H7 (cell line): ENCODE measurements around the gene TERC. TPM values are rescaled to one million over a fixed set of nuclear protein-coding genes. Genes with fewer than 3 reads are reported as not detected.

Source experiments
- DNase-seq: peaks from one replicate; pipeline ENCODE4 v3.0.0; 2012
- H3K27me3 ChIP-seq: 2 replicates; pipeline ENCODE4 v1.6.0; 2011; ENCODE audit warnings: mild to moderate bottlenecking, low read length; ENCODE audit not compliant: control insufficient read depth, insufficient read depth
- H3K36me3 ChIP-seq: replicated peaks from 2 replicates; pipeline ENCODE4 v1.5.1; 2011; ENCODE audit warnings: low read length; ENCODE audit not compliant: control insufficient read depth, insufficient read depth
- H3K4me3 ChIP-seq: 2 replicates; pipeline ENCODE4 v1.5.1; 2011; ENCODE audit warnings: low read depth, mild to moderate bottlenecking, control low read depth, low read length, moderate library complexity; ENCODE audit not compliant: insufficient read depth
- total RNA-seq: library from RNA; depleted of rRNA; stranded (reverse); fragments of >200 nt; shearing (Covaris generic); gene quantifications from 2 replicates; pipeline ENCODE4 v1.2.3, GENCODE V29; 2014; rRNA removed

TERC gene
- 217 and 361 TPM in 2 replicates for total RNA-seq

DNA sequence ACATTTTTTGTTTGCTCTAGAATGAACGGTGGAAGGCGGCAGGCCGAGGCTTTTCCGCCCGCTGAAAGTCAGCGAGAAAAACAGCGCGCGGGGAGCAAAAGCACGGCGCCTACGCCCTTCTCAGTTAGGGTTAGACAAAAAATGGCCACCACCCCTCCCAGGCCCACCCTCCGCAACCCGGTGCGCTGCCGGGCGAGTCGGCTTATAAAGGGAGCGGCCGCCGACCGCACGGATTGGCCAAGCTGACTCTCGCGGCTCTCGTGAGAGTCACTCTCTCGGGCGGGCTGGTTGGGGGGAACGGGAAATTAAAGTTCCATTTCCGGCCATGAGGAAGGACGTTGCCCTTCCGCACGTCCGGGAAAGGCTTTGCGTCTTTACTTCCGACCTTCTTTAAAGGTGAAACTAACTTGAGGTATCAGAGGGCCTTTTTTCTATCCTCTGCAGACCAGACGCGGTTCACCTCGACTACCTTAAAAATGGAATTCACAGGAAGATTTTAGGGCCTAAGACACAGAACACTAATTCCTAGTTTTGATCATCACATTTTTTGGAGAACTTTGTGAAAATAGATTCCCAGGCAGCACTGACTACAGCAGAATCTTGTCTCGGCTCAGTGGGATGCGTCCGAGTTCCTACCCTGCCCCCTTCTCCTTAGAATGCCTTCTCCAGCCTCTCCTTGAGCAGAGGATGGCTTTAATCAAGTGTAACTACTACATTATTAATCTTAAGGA is at the start of gene TERC:
Gene TERC, minus strand, starts transcription at position 179 of the 731 bp plus-strand sequence.
- Histone ChIP-seq H3K36me3 (no peaks in the 10 kb centered on the region), H3K4me3 (peak within 1 kb of the TSS; percentile 77), H3K27me3 (no peaks in the 10 kb centered on the region)
- peak; percentile 81 for DNase-seq

DNA sequence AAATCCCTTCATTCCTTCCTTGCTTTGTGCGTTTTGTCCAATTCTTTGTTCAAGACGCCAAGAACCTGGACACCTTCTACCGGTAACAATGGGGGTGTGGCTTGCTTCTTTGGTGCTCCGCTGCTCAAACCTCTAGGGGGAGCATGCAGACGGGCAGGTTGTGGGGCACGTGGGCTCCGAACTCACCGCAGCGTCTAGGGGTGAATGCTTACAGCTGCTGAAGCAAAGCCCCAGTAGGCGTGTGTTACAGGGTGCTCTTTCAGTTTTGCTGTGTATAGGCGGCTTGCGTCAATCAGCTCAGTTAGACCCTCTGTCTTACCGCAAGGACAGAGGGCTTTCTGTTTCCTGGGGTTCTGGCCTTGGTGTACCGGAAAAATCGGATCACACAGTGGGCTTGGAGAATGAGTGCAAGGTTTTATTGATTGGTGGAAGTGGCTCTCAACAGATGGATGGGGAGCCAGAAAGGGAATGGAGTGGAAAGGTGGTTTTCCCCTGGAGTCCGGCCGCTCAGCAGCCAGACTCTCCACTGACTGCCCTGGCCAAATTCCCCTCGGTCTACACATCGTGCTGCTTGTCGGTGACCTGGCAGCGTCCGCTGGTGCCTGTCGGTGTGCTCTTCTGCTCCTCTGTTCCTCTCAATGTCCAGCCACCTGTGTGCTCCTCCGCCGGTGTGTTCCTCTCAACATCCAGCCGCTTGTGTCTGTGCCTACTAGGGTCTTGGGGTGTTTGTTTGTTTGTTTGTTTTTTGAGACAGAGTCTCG is 49.1 kb upstream of the TERC start:
- no peaks in the 10 kb centered on the region for H3K36me3 ChIP-seq
- peaks cover 2% of the 10 kb centered on the region for H3K27me3 ChIP-seq
- DNase-seq: no peak
- H3K4me3 ChIP-seq: no peak overlapping the region

DNA sequence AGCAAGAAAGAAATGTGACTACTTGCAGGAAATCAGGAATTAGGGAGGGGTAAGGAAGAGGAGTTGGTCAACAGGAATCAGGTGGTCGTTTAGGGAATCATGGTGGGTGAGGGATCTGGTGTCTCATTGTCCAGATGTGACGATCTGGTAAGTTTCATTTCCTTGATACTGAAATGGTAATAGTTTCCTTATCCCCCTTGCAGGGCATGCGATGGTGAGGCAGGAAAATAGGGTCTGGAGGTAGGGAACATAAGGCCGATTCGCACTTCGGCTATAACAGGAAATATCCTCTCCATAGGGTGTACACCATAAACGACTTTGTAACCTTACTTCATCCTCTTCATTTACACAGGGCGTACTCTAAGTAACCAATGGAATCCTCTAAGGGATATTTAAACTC is 48.4 kb upstream of the TERC start:
- H3K4me3 ChIP-seq: peak overlapping the region; percentile 68; the same call in 1 of the 2 replicates
- no peaks in the 10 kb centered on the region for H3K36me3 ChIP-seq

DNA sequence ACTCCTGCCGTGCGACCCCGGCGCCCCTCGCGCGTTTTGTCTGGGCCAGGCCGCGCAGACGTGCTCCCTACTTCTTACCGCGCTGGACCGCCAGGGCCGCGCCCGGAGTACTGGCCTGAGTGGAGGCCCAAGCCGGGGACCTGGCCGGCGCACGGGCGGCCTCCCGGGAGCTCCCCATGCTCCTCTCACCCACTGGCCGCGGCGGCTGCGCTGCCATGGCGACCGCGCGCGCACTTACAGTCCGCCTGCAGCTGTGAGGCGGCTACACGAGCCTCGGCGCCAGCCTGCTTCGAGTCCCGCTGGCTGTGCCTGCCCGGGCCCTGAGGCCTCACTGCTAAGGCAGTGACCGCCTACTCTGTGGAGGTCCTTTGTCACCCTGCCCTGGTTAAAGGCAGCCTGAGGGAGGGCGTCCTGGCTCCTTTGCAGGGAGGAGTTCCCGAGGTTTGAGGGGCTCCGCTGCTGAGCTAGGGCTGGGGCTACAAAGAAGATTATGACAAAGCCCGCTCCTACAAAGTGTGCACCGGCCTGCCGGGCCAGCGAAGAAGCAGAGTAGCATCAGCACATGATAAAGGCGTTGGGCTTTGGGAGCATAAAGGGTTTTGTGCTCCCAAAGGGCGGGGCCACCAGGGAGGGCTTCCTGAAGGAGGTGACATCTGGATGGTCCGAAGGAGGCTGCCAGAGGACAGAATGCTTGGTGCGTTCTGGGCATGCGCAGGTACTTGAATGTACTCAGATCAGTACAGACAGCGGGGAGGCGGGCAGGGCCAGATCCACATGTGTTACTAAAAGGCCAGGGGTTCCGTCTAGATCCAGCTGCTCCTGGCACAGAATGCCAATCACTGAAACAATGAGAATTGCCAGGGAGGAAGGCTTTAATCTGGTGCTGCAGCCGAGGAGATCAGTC is 47.7 kb upstream of the TERC start, which contains the start of the genes LRRC34 and LRRIQ4:
Gene LRRC34, minus strand, starts transcription at position 573 of the 904 bp plus-strand sequence. Its CDS starts 356 bp downstream, at position 217.
Gene LRRIQ4, plus strand, starts transcription at position 539 of the 904 bp plus-strand sequence. CDS start 9,052 bp downstream, outside the sequence.
- peak; percentile 80 for DNase-seq
- H3K4me3 ChIP-seq: peak within 1 kb of the TSS; percentile 68

More for the DNA sequence above, 48.4 kb upstream of the TERC start:
- DNase-seq: no peak
- peaks cover 2% of the 10 kb centered on the region for H3K27me3 ChIP-seq

DNA sequence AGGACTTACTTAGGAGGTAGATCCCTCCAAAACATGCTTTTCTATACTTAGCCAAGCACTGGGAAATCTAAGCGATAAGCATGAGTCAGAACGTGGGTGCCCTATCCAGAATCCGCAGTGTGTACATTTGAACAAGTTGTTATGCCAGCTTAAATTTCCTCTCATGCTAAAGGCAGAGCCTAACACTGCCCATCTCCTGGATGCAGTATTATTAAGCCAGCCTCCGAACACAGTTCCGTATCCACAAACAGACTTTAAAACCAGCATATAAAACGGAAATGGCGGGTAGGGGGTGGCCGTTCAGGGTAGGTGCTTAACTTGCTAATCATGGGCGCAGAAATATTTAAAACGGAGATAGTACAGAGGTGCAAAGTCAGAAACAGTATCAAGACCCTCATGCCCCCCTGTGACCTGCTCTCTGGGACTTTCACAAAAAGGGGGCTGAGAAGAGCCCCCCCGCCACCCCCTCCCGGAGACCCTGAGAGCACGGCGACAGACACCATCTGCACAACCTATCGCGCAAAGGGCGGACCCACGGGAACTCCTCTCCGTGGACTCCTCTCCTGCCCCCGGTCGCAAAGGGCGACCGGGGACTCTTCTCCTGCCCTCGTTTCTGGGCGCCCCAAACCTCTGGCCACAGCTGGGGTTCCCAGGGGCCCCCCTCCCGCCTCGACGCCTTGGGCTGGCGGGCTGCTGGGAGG is 46.9 kb upstream of the TERC start:
- peak overlapping the region; percentile 68 for H3K4me3 ChIP-seq

More for the DNA sequence above, 47.7 kb upstream of the TERC start, which contains the start of the genes LRRC34 and LRRIQ4:
- H3K27me3 ChIP-seq: peaks cover 2% of the 10 kb centered on the region
- no peaks in the 10 kb centered on the region for H3K36me3 ChIP-seq

DNA sequence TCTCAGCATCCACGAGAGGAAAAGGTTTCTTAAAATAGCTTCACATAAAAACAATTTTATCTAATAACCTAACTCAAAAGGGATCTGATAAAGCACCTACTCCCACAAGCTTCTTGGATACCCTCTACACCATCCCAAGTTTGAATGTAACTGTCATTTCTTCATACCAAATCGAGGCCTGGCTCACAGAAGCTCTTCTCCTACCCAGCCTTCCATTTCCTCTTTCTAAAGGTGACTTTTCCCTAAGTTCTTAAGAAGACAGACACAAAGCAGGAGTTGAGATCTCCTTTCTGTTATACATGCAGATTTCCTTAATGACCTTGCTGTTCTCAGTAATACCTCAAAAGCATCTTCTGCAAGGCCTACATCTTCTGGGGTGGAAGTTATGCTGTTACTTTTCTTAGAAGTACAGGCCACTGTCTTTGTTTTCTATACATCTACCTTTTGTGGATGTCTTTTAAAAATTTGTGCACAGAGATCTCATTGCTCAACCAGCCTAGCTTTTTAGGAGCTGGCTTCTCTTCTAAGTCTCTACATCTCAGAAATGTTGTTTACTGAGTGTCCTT is 44.5 kb upstream of the TERC start:
- H3K36me3 ChIP-seq: no peaks in the 10 kb centered on the region
- no peak overlapping the region for H3K4me3 ChIP-seq
- peaks cover 2% of the 10 kb centered on the region for H3K27me3 ChIP-seq
- no peak for DNase-seq

More for the DNA sequence above, 46.9 kb upstream of the TERC start:
- DNase-seq: no peak
- Histone ChIP-seq H3K27me3 (peaks cover 2% of the 10 kb centered on the region), H3K36me3 (no peaks in the 10 kb centered on the region)

DNA sequence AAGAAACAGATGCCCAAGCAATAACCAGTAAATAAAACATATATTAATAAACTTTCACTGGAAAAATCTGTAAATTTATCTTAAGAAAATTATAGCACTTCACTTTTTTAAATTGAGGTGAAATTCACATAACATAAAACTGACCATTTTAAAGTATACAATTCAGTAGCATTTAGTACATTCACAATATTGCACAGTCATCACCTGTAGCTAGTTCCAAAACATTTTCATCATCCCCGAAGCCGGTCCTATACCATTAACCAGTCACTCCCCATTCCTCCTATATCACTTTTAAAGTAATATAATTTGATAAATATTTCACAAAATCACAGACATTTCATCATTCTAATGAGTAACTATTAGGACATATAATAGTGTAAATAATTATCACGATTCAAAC is 39.8 kb upstream of the TERC start:
- Histone ChIP-seq H3K27me3 (no peaks in the 10 kb centered on the region), H3K36me3 (0 out of 2 replicates have a peak, but pooled peaks cover 1% of the 10 kb centered on the region), H3K4me3 (no peak overlapping the region)
- DNase-seq: no peak

DNA sequence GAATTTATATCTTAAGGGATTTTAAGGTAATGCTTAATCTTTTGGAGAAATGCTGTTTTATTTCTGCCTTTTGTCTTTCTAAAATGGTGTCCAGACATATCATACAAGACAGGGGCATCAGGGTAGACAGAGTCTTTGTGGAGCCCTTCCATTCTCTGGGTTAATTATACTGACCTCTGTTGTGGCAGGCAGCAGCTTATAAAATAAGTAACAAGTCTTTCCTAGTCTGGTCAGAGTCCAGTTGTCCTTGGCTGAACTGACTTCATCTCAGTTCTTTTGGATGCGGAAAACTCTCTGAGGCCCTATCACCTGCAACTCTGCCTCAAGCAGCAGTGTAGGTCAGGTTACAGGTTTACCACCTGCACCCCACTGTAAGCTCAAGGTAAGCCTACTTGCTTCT is 27.5 kb upstream of the TERC start:
- no peak for DNase-seq
- H3K4me3 ChIP-seq: no peak overlapping the region
- H3K36me3 ChIP-seq: no peaks in the 10 kb centered on the region; the same call in 1 of the 2 replicates
- no peaks in the 10 kb centered on the region for H3K27me3 ChIP-seq

DNA sequence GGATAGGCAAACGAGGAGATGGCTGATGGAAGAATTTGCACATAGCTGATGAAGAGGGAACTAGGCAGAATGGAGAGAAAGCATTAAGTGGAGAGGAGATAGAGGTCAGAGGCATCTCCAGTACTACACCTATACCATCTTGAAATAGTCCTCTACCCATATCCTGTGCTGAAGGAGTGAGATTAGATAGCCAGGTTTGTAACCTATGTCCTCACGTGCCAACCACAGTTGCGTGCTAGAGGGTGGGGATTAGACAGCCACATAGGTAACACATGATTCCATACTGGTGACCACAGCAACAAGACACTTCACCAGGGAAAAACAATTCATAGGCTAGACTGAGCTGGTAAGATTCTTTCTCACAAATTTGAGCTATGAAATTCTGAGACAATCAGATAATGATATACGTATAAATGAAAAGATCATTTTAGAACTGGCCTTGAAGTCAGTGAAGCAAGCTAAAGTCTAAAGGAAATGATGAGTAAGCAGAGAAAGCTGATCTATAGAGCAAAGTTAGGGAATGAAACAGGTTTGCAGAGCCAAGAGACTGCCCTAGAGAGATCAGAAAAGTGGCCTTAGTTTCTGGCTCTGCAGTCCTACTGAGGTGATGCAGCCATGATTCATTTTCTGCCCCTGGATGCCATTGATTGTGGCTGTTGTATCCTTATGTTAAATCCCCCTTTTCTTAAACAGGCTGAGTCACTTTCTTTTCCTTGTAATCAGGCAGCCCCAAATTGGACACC is 26.0 kb upstream of the TERC start:
- Histone ChIP-seq H3K4me3 (no peak overlapping the region), H3K36me3 (peaks cover 4% of the 10 kb centered on the region; the same call in 1 of the 2 replicates), H3K27me3 (no peaks in the 10 kb centered on the region)
- DNase-seq: no peak

DNA sequence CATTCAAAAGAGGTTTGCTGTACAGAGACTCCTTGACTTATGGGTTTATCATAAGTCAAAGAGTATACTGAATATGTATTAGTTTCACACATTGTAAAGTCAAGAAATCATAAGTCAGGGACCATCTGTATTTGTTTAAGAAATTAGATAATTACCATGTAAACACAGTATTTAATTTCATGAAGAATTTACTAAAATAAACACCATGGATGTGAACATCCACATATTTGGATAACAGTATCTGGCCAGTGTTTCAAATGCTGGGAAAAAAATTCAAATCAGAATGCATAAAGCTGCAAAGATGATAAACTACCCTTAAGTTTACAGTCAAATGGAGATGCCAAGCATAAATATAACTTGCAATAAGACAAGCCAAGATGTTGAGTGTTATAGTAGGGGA is 25.4 kb upstream of the TERC start:
- H3K4me3 ChIP-seq: no peak overlapping the region
- no peaks in the 10 kb centered on the region for H3K27me3 ChIP-seq
- DNase-seq: no peak
- peaks cover 7% of the 10 kb centered on the region for H3K36me3 ChIP-seq

DNA sequence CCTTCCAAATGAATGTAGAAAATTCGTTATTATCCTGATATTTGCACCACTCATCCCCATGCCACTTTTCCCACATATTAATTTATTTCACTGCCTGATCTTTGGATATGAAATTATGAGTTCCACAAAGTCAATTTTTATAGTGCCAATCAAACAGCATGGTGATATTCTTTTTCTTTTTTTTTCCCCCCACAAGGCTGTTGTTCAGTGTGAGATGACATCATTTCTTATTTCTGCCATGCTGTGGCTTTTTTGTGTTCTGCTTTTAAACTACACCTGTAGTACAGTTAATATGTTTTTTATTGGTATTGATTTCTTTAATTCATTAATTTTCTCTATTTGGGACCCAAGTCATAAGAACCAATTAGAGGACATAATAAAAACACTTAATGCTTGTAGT is 22.9 kb upstream of the TERC start:
- Histone ChIP-seq H3K36me3 (peaks cover 7% of the 10 kb centered on the region), H3K4me3 (no peak overlapping the region), H3K27me3 (no peaks in the 10 kb centered on the region)
- DNase-seq: no peak

DNA sequence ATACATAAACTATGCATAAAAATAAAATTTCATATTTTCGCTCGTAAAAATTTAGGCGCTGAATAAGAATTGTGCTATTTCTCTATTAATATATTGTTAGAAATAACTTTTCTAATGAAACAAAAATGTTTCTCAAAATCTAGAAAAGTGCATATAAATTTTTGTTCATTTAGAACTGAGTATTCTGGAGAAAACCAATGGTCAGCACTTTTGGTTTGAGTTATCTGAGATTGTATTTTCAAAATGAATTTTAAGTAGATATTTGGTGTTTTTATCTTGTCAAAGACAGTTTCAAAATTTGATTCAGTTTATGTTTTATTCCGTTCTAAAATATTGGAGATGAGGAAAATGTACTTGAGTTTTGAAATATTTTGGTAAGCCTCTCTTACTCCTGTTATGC is 22.3 kb upstream of the TERC start:
- H3K27me3 ChIP-seq: no peaks in the 10 kb centered on the region
- DNase-seq: no peak
- peaks cover 9% of the 10 kb centered on the region for H3K36me3 ChIP-seq
- no peak overlapping the region for H3K4me3 ChIP-seq
